Measurements from ENCODE around the gene FRMD6.
"Not testable (repeated sequence)": the region's sequence is repeated elsewhere in the genome, so short reads cannot be mapped to it uniquely, and the experiment has no call there.

FRMD6 gene

DNA sequence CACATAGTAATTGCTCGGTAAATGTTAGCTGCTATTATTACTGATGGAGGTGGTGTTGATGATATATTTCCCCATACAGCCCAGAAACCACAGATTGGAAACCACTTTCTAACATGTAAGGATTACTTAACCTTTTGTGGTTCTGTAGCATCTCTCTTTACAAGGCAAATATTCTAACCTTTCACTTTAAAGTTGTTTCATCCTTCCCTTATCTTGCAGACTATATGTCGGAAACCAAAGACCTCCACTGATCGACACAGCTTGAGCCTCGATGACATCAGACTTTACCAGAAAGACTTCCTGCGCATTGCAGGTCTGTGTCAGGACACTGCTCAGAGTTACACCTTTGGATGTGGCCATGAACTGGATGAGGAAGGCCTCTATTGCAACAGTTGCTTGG, 75.8 kb downstream of the FRMD6 start:
- DNase-seq = no peak

DNA sequence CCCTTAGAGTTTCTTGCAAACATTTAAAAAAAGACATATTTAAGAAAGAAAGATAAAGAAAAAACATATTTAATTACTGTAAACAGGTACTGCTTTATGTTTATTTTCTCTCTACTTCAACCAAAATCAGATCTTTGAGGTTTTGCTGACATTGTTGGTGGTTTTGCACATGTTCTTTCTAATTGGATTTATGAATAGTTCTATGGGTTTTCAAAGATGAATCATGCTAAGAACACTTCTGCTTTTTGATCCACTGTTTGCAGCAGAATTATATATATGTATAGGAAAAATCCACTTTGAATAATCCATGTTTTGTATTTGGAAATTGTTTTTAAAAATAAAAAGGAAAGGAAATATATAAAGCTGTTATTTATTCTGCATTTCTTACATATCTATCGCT, 78.4 kb downstream of the FRMD6 start:
- DNase-seq = no peak

DNA sequence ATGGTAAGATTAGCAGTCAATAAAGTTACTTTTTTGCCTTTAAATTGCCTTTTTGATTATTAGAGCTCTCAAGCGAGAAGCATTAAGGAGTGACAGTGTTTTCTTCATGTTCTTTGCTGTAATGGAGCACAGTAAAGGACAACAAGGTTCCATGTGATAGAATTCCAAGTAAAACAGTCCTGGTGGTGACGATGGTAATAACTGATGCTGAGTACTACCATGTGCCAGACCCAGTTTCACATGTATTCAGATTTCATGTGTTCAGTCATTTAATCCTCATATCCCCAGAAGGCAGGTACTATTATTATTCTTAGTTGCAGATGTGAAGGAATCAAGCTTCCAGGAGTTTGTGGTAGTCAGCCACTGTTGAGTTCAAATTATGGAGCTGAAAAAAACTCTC, 79.0 kb downstream of the FRMD6 start:
- DNase-seq = no peak

DNA sequence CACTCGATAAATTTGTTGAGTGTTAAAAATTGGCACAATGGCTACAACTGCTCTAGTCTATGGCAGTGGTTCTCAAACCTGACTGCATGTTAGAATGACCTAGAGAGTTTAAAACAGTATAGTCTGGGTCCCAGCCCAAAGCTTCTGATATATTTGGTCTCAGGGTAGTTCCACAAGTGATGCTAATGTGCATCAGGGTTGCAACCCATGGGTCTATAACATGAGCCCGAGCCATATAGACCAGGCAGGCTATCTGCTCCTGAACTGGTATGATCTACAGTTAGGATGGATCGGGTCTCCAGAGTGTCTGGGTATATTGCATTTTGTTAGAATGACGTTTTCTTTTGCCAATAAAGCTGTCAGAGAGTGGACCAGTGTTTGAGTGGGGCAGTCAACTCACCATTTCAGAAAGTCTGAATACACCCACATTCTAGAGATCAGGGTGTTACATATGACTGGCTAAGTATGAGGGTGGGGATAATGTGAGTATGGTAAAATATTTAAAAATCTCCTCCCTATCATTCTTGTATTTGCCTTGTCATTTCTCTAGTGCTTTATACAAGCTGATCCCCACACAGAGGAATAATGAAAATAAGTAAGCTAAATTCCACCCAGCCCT, 80.9 kb downstream of the FRMD6 start:
- no peak for DNase-seq

DNA sequence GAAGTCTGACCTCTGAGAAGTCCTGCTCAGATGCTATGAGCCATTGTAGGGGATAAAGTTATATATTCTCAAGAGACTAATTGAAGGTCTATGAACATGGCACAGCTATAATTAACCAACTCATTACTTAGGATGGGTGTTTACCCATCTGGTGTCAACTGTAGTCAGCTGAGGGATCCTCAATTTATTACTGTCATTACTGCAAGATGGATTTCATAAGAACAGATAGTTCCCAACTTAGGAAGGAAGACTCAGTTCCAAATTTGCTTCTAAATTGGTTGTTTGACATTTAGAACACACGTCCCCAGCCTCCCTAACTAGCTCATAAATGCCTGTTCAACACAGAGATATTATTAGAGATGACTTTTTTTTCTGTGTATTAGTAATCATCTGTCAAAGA, 81.4 kb downstream of the FRMD6 start:
- no peak for DNase-seq

DNA sequence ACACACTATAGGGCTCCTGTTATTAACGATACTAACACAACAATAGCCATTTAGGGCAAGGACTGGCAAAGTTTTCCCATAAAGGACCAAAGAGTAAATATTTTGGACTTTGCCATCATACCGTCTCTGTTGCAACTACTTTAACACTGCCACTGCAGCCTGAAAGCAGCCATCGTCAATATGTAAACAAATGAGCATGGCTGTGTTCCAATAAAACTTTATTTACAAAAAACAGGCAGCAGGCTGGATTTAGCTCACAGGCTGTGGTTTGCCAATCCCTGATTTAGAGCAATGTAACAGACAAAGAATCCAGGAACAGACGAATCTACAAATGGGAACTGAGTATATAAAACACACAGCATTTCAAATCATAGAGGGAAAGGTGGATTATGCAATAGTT, 84.1 kb downstream of the FRMD6 start:
- DNase-seq = no peak

DNA sequence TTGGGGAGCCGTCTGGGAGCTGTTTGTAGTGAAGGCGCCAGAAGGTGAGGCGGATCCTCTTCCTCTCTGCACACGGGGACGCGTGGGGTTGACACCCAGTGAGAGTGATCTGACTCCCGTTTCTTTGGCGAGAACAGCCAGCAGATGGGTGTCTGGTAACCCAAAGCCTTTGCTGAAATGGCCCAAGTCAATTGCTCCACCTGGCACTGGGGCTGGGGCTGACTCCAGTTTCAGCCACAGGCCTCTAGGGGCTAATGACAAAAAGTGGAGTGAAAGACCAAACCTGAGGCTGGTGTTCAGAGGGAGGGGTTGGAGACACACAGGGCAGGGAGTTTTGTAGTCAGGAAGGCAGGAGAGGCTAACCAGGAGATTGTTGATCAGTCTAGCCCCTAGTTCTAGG, 87.0 kb downstream of the FRMD6 start:
- DNase-seq = peak; percentile 79

DNA sequence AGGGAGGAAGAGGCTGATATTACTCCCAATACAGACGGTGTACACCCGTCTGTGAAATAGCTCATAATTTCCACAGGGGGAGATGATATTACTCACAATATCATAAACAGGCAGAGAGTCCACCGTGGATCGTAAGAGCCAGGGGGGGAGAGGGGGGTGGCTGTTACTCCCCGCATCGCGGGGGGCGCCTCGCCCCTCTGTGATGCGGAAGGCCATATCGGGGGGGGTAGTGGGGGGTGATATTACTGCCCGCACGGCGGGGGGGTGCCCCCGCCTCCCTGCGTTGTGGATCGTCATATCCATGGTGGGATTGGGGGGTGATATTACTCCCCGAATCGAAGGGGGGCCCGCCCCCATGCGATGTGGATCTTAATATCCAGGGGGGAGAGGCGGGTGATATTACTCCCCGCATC, 91.9 kb downstream of the FRMD6 start:
- no peak for DNase-seq

DNA sequence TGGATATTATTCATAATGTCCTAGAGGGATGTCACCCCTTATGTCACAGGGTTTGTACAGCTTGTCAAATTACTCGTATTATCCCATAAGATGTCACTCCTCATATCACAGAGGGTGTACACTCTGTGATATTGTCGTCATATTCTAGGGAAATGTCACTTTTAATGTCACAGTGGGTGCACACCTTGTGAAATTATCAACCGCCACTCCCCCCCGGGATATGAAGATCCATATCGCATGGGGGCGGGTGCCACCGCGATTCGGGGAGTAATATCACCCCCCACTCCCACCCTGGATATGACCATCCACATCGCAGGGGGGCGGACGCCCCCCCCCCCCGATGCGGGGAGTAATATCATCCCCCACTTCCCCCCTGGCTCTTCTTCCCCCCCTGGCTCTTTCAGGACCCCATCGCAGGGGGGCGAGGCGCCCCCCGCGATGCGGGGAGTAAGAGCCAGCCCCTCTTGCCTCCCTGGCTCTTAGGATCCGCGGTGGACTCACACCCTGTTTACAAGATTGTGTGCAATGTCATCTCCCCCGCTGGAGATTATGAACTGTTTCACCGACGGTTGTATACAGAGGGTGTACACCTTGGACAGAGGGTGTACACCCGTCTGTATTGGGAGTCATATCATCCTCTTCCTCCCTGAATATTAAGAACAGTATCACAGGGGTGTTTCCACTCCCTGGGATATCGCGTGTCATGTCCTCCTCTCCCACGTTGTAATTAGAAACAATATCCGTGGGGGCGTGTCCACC, 92.8 kb downstream of the FRMD6 start:
- DNase-seq = no peak

DNA sequence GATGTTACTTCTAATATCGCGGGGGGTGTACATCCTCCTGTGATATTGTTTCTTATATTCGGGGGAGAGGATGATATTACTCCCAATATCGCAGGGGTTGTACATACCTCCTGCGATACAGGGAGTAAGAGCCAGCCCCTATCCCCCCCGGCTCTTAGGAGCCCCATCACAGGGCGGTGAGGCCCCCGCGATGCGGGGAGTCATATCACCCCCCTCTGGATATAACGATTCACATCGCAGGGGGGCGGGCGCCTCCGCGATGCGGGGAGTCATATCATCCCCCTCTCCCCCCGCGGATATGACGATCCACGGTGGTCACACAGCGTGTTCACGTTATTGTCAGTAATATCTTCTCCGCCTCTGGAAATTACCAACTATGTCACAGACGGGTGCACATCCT, 95.1 kb downstream of the FRMD6 start:
- DNase-seq = not testable (repeated sequence)

DNA sequence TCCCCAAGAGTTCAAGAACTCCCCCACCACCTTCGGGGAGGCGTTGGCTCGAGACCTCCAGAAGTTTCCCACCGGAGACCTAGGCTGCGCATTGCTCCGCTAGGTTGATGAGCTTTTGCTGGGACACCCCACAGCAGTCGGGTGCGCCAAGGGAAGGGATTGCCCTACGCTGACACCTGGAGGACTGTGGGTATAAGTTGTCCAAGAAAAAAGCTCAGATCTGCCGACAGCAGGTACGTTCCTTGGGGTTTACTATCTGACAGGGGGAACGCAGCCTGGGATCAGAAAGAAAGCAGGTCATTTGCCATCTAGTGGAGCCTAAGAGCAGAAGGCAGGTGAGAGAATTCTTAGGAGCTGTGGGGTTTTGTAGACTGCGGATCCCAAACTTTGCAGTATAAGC, 98.8 kb downstream of the FRMD6 start:
- no peak for DNase-seq

DNA sequence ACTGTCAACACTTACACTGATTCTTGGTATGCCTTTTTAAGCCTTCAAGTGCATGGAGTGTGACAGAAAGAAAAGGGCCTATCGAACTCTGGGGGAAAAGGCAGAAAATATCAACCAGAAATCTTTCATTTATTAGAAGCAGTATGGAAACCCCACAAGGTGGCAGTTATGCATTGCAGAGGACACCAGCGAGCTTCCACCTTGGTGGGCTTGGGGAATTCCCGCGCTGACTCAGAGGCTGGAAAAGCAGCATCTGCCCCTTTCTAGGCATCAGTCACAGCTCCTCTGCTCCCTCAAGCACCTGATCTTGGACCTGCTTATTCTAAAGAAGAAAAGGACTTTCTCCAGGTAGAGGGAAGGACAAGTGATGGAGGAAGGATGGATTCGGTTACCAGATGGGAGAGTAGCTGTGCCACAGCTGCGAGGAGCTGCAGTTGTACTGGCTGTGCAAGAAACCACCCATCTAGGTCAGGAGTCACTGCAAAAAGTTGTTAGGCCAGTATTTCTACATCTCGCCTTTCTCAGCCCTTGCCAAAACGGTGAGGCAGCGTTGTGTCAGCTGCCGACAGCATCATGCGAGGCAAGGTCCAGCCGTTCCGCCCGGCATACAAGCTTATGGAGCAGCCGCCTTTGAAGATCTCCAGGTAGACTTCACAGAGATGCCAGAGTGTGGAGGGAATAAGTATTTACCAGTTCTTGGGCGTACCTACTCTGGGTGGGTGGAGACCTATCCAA, 100.1 kb downstream of the FRMD6 start:
- DNase-seq = not testable (repeated sequence)

DNA sequence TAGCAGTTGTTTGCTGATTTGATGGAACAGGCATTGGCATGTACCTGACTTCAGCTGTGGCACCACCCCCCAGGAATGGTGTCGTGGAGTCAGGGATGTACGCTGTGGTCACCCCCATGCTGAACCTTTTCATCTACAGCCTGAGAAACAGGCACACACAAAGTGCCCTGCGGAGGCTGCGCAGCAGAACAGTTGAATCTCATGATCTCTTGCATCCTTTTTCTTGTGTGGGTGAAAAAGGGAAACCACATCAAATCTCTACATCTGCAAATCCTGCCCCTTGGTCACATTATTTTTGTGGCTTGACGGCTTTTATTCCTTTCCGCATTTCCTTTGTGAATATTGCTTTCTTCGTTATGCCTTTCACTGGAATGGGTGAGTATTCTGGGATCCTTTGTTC, 106.0 kb downstream of the FRMD6 start:
- DNase-seq = not testable (repeated sequence)

DNA sequence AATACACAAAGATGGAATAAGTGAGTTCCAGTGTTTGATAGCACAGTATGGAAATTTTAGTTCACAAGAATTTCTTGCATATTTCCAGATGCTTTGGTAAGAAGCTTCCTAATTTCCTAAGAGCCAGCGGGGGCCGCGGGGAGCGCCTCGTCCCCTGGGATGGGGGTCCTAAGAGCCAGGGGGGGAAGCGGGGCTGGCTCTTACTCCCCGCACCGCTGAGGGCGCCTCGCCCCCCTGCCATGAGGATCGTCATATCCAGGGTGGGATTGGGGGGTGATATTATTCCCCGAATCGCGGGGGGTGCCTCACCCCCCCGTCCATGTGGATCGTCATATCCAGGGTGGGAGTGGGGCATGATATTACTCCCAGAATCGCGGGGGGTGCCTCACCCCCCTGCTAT, 108.2 kb downstream of the FRMD6 start:
- no peak for DNase-seq

DNA sequence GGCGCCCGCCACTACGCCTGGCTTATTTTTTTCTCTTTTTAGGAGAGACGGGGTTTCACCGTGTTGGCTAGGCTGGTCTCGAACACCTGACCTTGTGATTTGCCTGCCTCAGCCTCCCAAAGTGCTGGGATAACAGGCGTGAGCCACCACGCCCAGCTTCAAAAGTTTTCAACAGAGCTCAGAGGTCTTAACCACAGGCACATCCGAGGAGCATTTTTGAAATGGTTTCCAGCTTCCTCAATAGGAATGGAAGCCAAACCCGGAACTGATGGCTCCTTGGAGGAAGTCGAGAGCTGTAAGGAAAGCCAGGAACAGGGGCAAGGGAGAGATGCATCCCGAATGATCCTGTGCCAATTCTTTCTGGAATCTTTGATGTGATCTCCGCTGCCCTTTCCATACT, 114.0 kb downstream of the FRMD6 start:
- DNase-seq = not testable (repeated sequence)

DNA sequence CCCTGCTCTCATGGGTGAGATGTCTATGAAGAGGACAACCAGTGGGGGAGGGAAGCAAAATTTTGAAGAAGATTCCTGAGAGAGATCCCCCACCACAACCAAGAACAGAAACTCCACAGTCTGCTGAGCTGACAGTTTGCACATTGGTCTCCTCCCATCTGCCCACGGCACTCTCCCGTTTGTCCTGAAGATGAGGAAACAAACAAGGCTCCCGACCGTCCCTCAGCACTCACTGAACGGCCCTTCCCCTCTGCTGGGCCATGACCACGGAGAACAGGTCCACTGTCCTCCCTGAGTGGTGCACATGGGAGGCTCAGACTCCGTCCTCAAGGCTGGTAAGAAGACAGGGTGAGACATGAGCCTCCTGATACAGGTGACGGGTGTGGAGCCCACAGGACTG, 114.9 kb downstream of the FRMD6 start:
- DNase-seq = not testable (repeated sequence)

DNA sequence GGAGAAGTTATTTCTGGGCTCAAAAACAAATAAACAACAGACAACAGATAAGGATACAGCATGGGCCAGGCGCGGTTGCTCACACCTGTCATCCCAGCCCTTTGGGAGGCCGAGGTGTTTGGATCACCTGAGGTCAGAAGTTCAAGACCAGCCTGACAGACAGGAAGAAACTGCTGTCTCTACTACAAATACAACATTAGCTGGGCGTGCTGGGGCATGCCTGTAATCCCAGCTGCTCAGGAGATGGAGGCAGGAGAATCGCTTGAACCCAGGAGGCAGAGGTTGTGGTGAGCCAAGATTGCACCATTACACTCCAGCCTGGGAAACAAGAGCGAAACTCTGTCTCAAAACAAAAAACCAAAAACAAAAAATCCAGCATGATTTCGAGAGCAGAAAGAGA, 117.6 kb downstream of the FRMD6 start:
- DNase-seq = not testable (repeated sequence)

DNA sequence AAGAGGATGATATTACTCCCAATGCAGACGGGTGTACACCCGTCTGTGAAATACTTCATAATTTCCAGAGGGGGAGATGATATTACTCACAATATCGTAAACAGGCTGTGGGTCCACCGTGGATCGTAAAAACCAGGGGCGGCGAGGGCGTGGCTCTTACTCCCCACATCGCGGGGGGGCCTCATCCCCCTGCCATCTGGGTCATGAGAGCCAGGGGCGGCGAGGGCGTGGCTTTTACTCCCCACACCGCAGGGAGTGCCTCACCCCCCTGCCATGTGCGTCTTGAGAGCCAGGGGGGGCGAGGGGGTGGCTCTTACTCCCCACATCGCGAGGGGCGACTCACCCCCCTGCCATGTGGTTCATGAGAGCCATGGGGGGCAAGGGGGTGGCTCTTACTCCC, 122.5 kb downstream of the FRMD6 start:
- DNase-seq = no peak

DNA sequence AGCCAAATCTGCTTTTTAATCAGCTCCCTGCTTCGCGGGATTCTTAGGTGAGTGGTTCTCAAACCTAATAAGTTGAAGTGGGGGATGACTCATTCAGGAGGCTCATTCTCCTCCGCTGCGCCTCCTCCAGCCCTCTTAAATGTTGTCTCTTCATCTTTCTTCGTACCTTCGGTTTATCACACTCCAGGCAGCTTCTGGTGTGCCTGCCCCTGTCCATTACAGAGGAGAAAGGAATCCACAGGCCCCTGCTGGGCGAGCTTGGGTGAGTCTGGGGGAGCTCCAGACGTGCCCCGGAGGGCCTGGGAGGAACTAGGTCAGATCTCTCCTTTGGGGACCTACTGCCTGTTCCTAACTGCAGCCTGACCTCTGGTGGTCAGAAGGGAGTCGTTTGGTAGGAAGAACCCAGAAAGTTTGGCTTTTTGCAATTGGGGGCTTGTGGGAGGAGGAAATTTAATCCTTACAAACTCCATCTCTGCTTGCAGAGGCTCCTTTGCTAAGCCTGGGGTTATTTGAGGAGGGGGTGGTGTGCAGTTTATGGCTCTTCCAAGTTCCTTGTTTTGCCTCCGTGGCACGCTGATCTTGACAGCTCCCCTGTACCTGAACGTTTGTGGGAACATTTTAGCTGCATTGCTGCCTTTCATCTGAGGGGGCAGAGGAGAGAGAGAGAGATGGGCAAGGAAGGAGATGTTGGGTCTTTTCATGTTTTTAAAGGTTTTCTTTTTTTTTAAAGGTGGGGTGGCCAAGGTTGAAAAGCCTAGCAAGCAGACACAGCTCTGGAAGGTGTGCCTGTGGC, 124.6 kb downstream of the FRMD6 start:
- DNase-seq = peak; percentile 64

DNA sequence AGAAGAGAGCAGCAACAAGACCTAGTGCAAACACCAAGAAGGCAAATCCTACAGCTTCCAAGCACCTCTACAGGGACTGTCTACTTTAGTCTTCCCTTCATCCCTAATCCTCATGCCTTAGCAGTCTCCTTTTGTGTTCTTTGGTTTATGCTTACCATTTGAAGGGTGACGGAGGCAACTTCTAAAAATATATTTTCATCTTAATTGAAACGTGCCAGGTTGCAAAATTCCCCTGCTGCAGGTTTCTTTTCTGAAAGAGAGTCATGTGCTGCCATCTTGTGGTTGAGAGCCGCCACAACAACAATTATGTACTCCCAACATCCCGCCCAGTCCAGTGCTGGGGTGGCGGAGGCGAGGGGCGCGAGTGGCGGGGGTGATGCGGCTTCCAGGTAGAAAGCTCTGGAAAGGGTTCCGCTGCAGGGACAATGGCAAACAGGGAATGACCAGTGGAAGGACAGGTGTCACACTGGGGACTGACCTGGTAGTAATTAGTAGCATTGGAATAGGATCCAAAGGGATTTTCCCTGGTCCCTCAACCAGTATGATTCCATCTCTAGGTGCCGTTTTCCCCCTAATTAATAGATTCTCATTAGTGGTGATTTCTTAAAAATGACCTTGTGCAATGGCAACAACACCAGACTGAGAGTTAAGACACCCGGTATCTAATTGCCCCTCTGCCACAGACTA, 128.4 kb downstream of the FRMD6 start:
- DNase-seq = peak; percentile 84

Data from NCI-H1694 (cell line).